Endothelial cell of umbilical vein (primary cell): ENCODE measurements around the gene HDAC10. TPM values are rescaled to one million over a fixed set of nuclear protein-coding genes. Genes with fewer than 3 reads are reported as not detected.

Experiments used
- BruUV-seq: library from RNA; stranded (reverse); fragments of 400-500 nt; replicated peaks from 2 replicates; lab custom pipeline; 2021; lab: Mats Ljungman, UMichigan
- CTCF ChIA-PET: fragments of 300-600, 350-600 bp; sonication (Branson Sonifier 250); formaldehyde crosslinking; loops from one replicate; lab custom pipeline; 2021; ENCODE audit warnings: antibody characterized with exemption, inconsistent platforms; lab: Charles Lee
- POLR2A ChIA-PET: fragments of 300-600, 350-600 bp; sonication (Branson Sonifier 250); formaldehyde crosslinking; loops from one replicate; lab custom pipeline; 2021; ENCODE audit warnings: antibody characterized with exemption, inconsistent platforms; lab: Charles Lee
- DNase-seq: peaks from one replicate; pipeline ENCODE4 v3.0.0-alpha.2; 2011; ENCODE audit warnings: low read depth, low spot score
- FAIRE-seq: peaks from 2 replicates; lab custom pipeline; 2011; peaks lifted over from hg19 to GRCh38; lab: Jason Lieb, UNC
- H2AFZ ChIP-seq: 2 replicates; pipeline ENCODE4 v1.6.0; 2012; ENCODE audit warnings: low read depth, low read length, control low read depth, inconsistent platforms
- H3K27ac ChIP-seq: 2 replicates; pipeline ENCODE4 v1.5.1; 2011; ENCODE audit warnings: low read depth, mild to moderate bottlenecking, control low read depth, low read length, moderate library complexity; ENCODE audit not compliant: insufficient read depth
- H3K27me3 ChIP-seq, 2 experiments: 2 replicates each; pipeline versions ENCODE4 v1.6.0 to v1.6.1; 2011; ENCODE audit warnings: low read length in 2 of 2, mixed read lengths in 1 of 2; ENCODE audit not compliant: control insufficient read depth in 2 of 2, insufficient read depth in 2 of 2
- H3K36me3 ChIP-seq, 2 experiments: 2 replicates in 1 of 2; 3 replicates in 1 of 2; pipeline ENCODE4 v1.5.1; 2011; ENCODE audit warnings: low read length in 2 of 2, mild to moderate bottlenecking in 1 of 2, moderate library complexity in 1 of 2; ENCODE audit not compliant: control insufficient read depth in 2 of 2, insufficient read depth in 2 of 2; ENCODE audit errors: extremely low read depth in 1 of 2
- H3K4me1 ChIP-seq: 3 replicates; pipeline ENCODE4 v1.5.1; 2011; ENCODE audit warnings: mild to moderate bottlenecking, low read length; ENCODE audit not compliant: control insufficient read depth, insufficient read depth; ENCODE audit errors: extremely low read depth
- H3K4me2 ChIP-seq: 2 replicates; pipeline ENCODE4 v1.6.1; 2011; ENCODE audit warnings: low read length, control low read depth, mixed read lengths; ENCODE audit not compliant: insufficient read depth
- H3K4me3 ChIP-seq, 3 experiments: fragments of 200-600 bp in 1 of 3; sonication (generic), shearing (Covaris generic) in 1 of 3; replicated peaks in 1 of 3; 2 replicates each; pipeline ENCODE4 v1.5.1; 2011 to 2016; ENCODE audit warnings: control low read depth in 3 of 3, low read length in 3 of 3, mild to moderate bottlenecking in 2 of 3, inconsistent platforms in 1 of 3, low read depth in 1 of 3, moderate library complexity in 1 of 3; ENCODE audit not compliant: insufficient read depth in 1 of 3
- H3K79me2 ChIP-seq: 2 replicates; pipeline ENCODE4 v1.6.0; 2012; ENCODE audit warnings: low read length, inconsistent platforms; ENCODE audit not compliant: control insufficient read depth, insufficient read depth
- H3K9ac ChIP-seq: replicated peaks from 2 replicates; pipeline ENCODE3; 2011; ENCODE audit warnings: low read length, control low read depth; ENCODE audit not compliant: insufficient read depth; ENCODE audit errors: extremely low read depth
- H3K9me1 ChIP-seq: replicated peaks from 3 replicates; pipeline ENCODE4 v1.6.0; 2011; ENCODE audit warnings: mild to moderate bottlenecking, low read length; ENCODE audit not compliant: control insufficient read depth, insufficient read depth; ENCODE audit errors: extremely low read depth
- H3K9me3 ChIP-seq: replicated peaks from 2 replicates; pipeline ENCODE4 v1.5.1; 2012; ENCODE audit warnings: low read length, inconsistent platforms; ENCODE audit not compliant: control insufficient read depth, insufficient read depth
- H4K20me1 ChIP-seq: replicated peaks from 2 replicates; pipeline ENCODE3; 2011; ENCODE audit warnings: mild to moderate bottlenecking, low read length; ENCODE audit not compliant: control insufficient read depth, insufficient read depth; ENCODE audit errors: extremely low read depth
- FOS ChIP-seq: IDR thresholded peaks from 2 replicates; pipeline ENCODE4 v1.6.1; 2011; ENCODE audit warnings: mild to moderate bottlenecking, low read length, moderate library complexity, borderline replicate concordance; ENCODE audit not compliant: insufficient read depth
- dilution Hi-C: fragments of 300-500 bp; cut with MboI; formaldehyde crosslinking; loops from one replicate; pipeline ENCODE4 v1.15.0; 2019; ENCODE audit warnings: low sequenced_read_pairs; ENCODE audit not compliant: extremely low pct_ligation_motif_present
- intact Hi-C: fragments of 100-400 bp; cut with micrococcal nuclease; formaldehyde crosslinking; loops from one replicate; pipeline ENCODE4 v1.10.0; 2022
- polyA plus RNA-seq, 4 experiments: library from polyadenylated mRNA; depleted of rRNA in 3 of 4; stranded (reverse) in 3 of 4; unstranded in 1 of 4; fragments of >200 nt; gene quantifications; 2 replicates each; pipeline versions ENCODE4 v1.2.1 to v1.2.3, GENCODE V29; 2011 to 2012; ENCODE audit warnings: missing spikeins in 1 of 4
- total RNA-seq: library from RNA; stranded (reverse); gene quantifications from 2 replicates; pipeline ENCODE4 v1.2.3, GENCODE V29; 2021
- TF ChIP-seq, protein P1 (sequence below), 2 donors: IDR thresholded peaks; 1 replicate in 1 of 2; 2 replicates in 1 of 2; pipeline ENCODE4 v1.5.1; 2011; ENCODE audit warnings: low read length in 2 of 2, mild to moderate bottlenecking in 2 of 2, moderate library complexity in 2 of 2, control low read depth in 1 of 2, inconsistent platforms in 1 of 2, low read depth in 1 of 2; ENCODE audit not compliant: insufficient read depth in 1 of 2; ENCODE audit errors: extremely low read depth in 1 of 2

The HDAC10 gene
- total and polyA plus RNA-seq, 2 donors (not counting 3 experiments of a cell fraction or from before 2014, with no cell fraction given): 32.6 to 47.0 TPM

DNA sequence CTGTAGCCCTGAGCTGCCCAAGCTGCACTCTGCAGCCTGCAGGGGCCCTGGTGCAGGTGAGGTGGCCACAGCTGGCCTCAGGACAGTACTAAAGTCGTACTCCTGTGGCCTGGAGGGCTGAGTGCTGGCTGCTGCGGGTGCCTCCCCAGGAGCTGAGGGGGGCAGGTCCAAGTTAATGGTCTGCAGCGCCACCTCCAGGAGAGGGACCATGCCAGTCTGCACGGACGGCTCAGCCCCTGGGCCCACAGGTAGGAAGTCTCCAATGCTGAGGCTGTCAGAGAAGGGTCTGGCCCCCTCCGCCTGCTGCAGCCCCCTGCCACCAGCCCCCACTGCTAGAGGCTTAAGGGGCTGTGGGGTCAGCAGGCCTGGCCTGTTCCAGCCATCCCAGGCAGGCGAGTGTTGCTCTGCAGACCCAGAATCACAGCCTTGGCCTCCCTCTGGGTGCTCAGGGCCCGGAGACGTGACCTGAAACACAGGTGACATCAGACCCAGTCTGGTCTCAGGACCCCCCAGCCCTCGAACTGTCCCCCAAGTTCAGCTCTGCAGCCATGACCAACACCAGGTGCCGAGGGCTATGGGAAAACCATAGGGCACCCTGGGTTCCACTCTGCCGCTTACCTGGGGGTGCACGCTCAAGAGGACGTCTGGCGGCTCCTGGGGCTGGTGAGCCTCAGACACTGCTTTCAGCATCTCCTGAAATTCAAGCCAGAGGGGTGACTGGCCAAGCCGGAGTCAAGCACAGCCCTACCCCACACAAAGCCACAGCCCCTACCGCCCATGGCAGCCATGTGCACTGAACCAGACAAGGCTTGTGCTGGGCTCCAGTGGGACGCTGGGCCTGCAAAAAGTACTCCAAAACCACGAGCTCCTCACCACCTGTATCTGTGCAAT is 29.4 kb downstream of the HDAC10 start:
- BruUV-seq: no TSS peak
- no peaks in the 10 kb centered on the region for H3K27me3 ChIP-seq
- ChIA-PET POLR2A (no interaction called here), CTCF (interaction anchor here (0.7 to 1.7 kb wide), 5 partner anchors 13 to 291 kb away, joined by 3 to 6 read pairs (median 3); no protein-coding TSS in a partner anchor)
- no peak overlapping the region for H3K9ac ChIP-seq
- H2AFZ ChIP-seq: no peak overlapping the region
- DNase-seq (no peak), FAIRE-seq (no peak)
- no peaks in the 10 kb centered on the region for H4K20me1 ChIP-seq
- no peaks in the 10 kb centered on the region for H3K79me2 ChIP-seq
- no peak overlapping the region for H3K27ac ChIP-seq
- no peaks in the 10 kb centered on the region for H3K4me1 ChIP-seq
- dilution Hi-C loops: no loop called here
- intact Hi-C loops: no loop called here
- peaks cover 18 to 66% of the 10 kb centered on the region in 2 experiments for H3K36me3 ChIP-seq
- no peaks in the 10 kb centered on the region for H3K9me3 ChIP-seq
- no peaks in the 10 kb centered on the region for H3K9me1 ChIP-seq
- no peak overlapping the region for H3K4me3 ChIP-seq
- TF ChIP-seq, protein P1, sequence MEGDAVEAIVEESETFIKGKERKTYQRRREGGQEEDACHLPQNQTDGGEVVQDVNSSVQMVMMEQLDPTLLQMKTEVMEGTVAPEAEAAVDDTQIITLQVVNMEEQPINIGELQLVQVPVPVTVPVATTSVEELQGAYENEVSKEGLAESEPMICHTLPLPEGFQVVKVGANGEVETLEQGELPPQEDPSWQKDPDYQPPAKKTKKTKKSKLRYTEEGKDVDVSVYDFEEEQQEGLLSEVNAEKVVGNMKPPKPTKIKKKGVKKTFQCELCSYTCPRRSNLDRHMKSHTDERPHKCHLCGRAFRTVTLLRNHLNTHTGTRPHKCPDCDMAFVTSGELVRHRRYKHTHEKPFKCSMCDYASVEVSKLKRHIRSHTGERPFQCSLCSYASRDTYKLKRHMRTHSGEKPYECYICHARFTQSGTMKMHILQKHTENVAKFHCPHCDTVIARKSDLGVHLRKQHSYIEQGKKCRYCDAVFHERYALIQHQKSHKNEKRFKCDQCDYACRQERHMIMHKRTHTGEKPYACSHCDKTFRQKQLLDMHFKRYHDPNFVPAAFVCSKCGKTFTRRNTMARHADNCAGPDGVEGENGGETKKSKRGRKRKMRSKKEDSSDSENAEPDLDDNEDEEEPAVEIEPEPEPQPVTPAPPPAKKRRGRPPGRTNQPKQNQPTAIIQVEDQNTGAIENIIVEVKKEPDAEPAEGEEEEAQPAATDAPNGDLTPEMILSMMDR (IDR thresholded peaks at IDR 0.05; ENCODE audit: extremely low read depth in 1 of 2, insufficient read depth in 1 of 2, low read depth in 1 of 2, low read length in 2 of 2): peak; percentile 4 to 13
- TF ChIP-seq FOS: no peak
- no peak overlapping the region for H3K4me2 ChIP-seq
